Upper lobe of right lung (tissue), 1 donor: ENCODE results near the gene GSC2. TPM values are rescaled to one million over a fixed set of nuclear protein-coding genes. Genes with fewer than 3 reads are reported as not detected.

Source experiments
- ATAC-seq: fragments of 200-7000 bp; cut with Tn5 transposase; one replicate; pipeline ENCODE4 v1.9.1; 2020; ENCODE audit warnings: mild to moderate bottlenecking, moderate library complexity
- DNase-seq: peaks from one replicate; pipeline ENCODE4 v3.0.0-alpha.2; 2020
- H3K27ac ChIP-seq: fragments of 200-600 bp; one replicate; pipeline ENCODE4 v1.8.0; 2022
- H3K27me3 ChIP-seq: fragments of 200-600 bp; one replicate; pipeline ENCODE4 v1.8.0; 2022; ENCODE audit warnings: mild to moderate bottlenecking
- H3K36me3 ChIP-seq: fragments of 200-600 bp; one replicate; pipeline ENCODE4 v1.8.0; 2022
- H3K4me1 ChIP-seq: fragments of 200-600 bp; one replicate; pipeline ENCODE4 v1.8.0; 2022
- H3K4me3 ChIP-seq: fragments of 200-600 bp; one replicate; pipeline ENCODE4 v1.8.0; 2022; ENCODE audit warnings: mild to moderate bottlenecking
- H3K9me3 ChIP-seq: fragments of 200-600 bp; one replicate; pipeline ENCODE4 v1.8.0; 2022
- intact Hi-C: fragments of 100-400 bp; cut with DNase I; formaldehyde crosslinking; loops from one replicate; pipeline ENCODE4 v1.11.0; 2022
- total RNA-seq: library from RNA; stranded (reverse); fragmentation: NEBNext Ultra II Directional; extraction: Animal tissue kit (Norgen Biotek cat#: 25700); gene quantifications from one replicate; pipeline ENCODE4 v1.2.1, GENCODE V29; 2021
- TF ChIP-seq, protein P1 (sequence below): fragments of 200-600 bp; IDR thresholded peaks from one replicate; pipeline ENCODE4 v1.8.0; 2022; ENCODE audit warnings: antibody characterized with exemption
- donor health status: DM: no; HTN: yes; CAD: no; lungs with severe emphysema.

Gene GSC2
- total RNA-seq, 1 donor from 2014 or later: not detected

DNA sequence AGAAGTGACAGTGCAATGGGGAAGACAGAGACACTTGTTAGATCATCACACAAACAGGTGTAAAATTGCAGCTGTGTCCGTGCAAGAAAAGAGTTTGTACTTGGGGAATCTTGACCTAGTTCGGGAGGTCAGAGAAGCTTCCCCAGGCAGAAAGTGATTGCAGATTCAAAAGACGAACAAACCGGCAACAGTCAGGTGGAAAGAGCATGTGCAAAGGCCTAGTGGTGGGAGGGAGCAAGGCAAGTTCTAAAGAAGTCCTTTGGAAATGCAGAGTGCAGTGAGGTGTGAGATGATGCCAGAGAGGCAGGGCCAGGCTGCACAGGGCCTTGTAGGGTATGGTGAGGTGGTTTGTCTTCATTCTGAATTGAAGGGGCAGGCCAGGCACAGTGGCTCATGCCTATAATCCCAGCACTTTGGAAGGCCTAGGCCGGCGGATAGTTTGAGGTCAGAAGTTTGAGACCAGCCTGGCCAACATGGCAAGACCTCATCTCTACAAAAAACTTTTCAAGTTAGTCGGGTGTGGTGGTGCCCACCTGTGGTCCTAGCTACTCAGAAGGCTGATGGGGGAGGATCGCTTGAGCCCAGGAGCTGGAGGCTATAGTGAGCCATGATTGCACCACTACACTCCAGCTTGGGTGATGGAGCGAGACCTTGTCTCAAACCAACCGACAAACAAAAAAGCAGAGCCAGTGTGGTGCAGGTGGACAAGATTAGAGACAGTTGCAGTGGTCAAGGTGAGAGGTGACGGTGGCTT lies 3.7 kb downstream of the GSC2 start:
- DNase-seq (peak; percentile 44), ATAC-seq (no peak)
- H3K27me3 ChIP-seq: peaks cover 36% of the 10 kb centered on the region
- no peak overlapping the region for H3K27ac ChIP-seq
- no peaks in the 10 kb centered on the region for H3K9me3 ChIP-seq
- intact Hi-C loops: no loop called here
- H3K4me1 ChIP-seq: peaks cover 8% of the 10 kb centered on the region
- TF ChIP-seq, protein P1, sequence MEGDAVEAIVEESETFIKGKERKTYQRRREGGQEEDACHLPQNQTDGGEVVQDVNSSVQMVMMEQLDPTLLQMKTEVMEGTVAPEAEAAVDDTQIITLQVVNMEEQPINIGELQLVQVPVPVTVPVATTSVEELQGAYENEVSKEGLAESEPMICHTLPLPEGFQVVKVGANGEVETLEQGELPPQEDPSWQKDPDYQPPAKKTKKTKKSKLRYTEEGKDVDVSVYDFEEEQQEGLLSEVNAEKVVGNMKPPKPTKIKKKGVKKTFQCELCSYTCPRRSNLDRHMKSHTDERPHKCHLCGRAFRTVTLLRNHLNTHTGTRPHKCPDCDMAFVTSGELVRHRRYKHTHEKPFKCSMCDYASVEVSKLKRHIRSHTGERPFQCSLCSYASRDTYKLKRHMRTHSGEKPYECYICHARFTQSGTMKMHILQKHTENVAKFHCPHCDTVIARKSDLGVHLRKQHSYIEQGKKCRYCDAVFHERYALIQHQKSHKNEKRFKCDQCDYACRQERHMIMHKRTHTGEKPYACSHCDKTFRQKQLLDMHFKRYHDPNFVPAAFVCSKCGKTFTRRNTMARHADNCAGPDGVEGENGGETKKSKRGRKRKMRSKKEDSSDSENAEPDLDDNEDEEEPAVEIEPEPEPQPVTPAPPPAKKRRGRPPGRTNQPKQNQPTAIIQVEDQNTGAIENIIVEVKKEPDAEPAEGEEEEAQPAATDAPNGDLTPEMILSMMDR: no peak
- peaks cover 13% of the 10 kb centered on the region for H3K36me3 ChIP-seq
- H3K4me3 ChIP-seq: no peak overlapping the region

DNA sequence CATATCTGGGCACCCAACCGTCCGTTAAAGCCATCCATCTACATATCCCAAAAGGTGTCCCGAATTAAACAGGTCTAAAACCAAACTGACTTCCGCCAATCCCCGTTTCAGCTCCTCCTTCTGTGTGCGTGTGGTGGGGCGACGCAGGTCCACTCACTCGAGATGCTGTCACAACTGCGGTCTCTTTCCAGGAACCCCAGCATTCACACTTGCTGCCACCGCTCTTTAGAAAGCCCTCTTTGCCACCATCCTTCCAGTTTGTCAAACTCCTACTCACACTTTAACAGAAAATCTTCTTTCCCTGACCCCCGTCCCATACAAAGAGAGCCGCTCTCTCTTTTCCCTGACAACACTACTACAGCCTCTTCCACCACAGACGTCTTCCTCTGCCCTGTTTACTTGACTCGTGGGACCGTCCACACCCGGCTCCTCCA lies 6.1 kb downstream of the GSC2 start:
- H3K27me3 ChIP-seq: peaks cover 18% of the 10 kb centered on the region
- peak overlapping the region; percentile 78 for H3K27ac ChIP-seq
- ATAC-seq (no peak), DNase-seq (no peak)
- H3K36me3 ChIP-seq: peaks cover 37% of the 10 kb centered on the region
- H3K9me3 ChIP-seq: no peaks in the 10 kb centered on the region
- peaks cover 8% of the 10 kb centered on the region for H3K4me1 ChIP-seq
- intact Hi-C loops: no loop called here
- TF ChIP-seq, protein P1: no peak
- H3K4me3 ChIP-seq: peak overlapping the region; percentile 97

DNA sequence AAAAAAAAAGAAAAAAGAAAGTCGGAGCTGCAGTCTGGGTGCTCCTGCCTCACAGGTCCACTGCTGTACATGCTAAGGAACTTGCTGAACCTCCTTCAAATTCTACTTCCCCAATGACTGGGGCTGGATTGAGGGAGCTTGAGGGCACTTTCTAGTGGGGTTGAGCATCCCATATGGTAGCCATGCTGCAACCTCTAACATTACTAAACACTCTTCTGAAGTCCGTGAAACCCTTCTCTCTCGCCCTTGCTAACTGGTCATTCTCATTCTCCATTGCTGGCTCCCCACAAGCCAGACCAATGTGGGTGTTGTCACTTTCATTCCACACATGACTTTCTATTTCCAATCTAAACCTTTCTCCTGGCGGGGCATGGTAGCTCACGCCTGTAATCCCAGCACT lies 6.9 kb downstream of the GSC2 start:
- TF ChIP-seq, protein P1: no peak
- peaks cover 45% of the 10 kb centered on the region for H3K36me3 ChIP-seq
- no peaks in the 10 kb centered on the region for H3K9me3 ChIP-seq
- DNase-seq: no peak
- H3K4me1 ChIP-seq: peaks cover 8% of the 10 kb centered on the region
- ATAC-seq: no peak
- H3K4me3 ChIP-seq: peak overlapping the region; percentile 97
- no peak overlapping the region for H3K27ac ChIP-seq
- peaks cover 10% of the 10 kb centered on the region for H3K27me3 ChIP-seq
- intact Hi-C loops: no loop called here

DNA sequence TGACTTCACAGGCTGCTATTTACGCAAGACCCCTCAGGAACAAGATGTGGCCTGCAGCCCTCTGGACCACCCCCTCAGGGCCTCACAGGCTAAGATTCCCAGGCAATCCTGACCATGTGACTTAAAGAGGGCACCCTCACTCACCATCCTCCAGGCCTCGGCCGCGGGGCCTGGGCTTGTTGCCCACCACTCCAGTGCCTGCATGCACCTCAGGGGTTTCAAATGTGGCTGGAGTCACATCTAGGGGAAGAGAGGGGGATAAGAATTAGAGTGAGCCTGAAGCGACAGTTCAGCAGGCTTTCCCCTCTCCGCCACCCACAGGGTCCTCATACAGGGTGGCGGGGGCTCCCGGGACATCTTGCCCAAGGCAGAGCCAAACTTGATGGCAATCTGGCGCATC lies 7.7 kb downstream of the GSC2 start:
- H3K36me3 ChIP-seq: peaks cover 53% of the 10 kb centered on the region
- intact Hi-C loops: no loop called here
- H3K4me3 ChIP-seq: no peak overlapping the region
- DNase-seq (no peak), ATAC-seq (no peak)
- H3K4me1 ChIP-seq: peaks cover 8% of the 10 kb centered on the region
- no peaks in the 10 kb centered on the region for H3K9me3 ChIP-seq
- TF ChIP-seq, protein P1: no peak
- no peak overlapping the region for H3K27ac ChIP-seq
- H3K27me3 ChIP-seq: peaks cover 2% of the 10 kb centered on the region

DNA sequence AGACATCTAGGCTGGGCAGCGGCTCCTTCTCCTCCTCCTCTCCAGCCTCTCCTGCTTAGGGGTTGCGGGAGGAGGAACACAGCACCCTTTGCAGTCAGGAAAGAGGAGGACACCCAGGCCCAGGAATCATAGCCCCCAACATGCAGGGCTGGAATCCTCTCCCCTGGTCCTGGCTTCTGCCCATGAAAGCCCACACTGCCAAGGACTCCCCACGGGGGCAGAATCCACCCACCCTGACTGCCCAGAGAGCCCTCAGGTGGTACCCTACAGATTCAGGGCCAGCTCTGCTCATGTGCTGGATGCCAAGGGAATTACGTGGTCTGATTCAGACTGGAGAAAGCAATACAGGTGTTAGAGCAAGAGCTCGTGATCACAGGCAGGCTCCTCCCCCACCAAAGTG lies 10.1 kb downstream of the GSC2 start:
- Histone ChIP-seq H3K4me1 (peaks cover 8% of the 10 kb centered on the region), H3K36me3 (peaks cover 76% of the 10 kb centered on the region), H3K27me3 (no peaks in the 10 kb centered on the region), H3K9me3 (no peaks in the 10 kb centered on the region), H3K4me3 (no peak overlapping the region), H3K27ac (no peak overlapping the region)
- TF ChIP-seq, protein P1: no peak
- ATAC-seq: no peak
- no peak for DNase-seq
- intact Hi-C loops: no loop called here
